OCI-LY1 (cell line): ENCODE measurements around the gene OAS3.

ENCODE experiments used
- CTCF ChIP-seq: fragments of 200-600 bp; sonication (generic), shearing (Covaris generic); IDR thresholded peaks from 2 replicates; pipeline ENCODE4 v1.5.1; 2017; ENCODE audit warnings: mild to moderate bottlenecking, antibody characterized with exemption, low read length, moderate library complexity, mixed read lengths
- EZH2 ChIP-seq: fragments of 200-600 bp; sonication (generic), shearing (Covaris generic); IDR thresholded peaks from 2 replicates; pipeline ENCODE4 v1.8.0; 2017; ENCODE audit warnings: borderline replicate concordance, mixed run types, mild to moderate bottlenecking, antibody characterized with exemption, low read length, moderate library complexity, mixed read lengths

- TF ChIP-seq CTCF (no peak), EZH2 (no peak)
These were observed 10.5 kb downstream of the OAS3 start for GRCh38 chr12:112948806-112949205.
